PC-9 (cell line): ENCODE measurements around the gene PIK3R2. TPM values are rescaled to one million over a fixed set of nuclear protein-coding genes. Genes with fewer than 3 reads are reported as not detected.

Experiments
- BruUV-seq: library from RNA; stranded (reverse); fragments of 400-500 nt; replicated peaks from 2 replicates; lab custom pipeline; 2021; lab: Mats Ljungman, UMichigan
- CTCF ChIA-PET: fragments of 300-600 bp; sonication (Branson Sonifier 250); formaldehyde crosslinking; loops from one replicate; lab custom pipeline; 2022; ENCODE audit warnings: antibody characterized with exemption; lab: Charles Lee
- POLR2A ChIA-PET: fragments of 300-600 bp; sonication (Branson Sonifier 250); formaldehyde crosslinking; loops from one replicate; lab custom pipeline; 2022; ENCODE audit warnings: antibody characterized with exemption; ENCODE audit not compliant: unreplicated experiment; lab: Charles Lee
- DNase-seq, 2 experiments: peaks; one replicate each; pipeline versions ENCODE4 v3.0.0 to v3.0.0-alpha.2; 2015 to 2022; ENCODE audit warnings: mixed read lengths in 1 of 2
- H2AFZ ChIP-seq: fragments of 200-600 bp; sonication (generic); 2 replicates; pipeline ENCODE4 v1.8.1; 2017; ENCODE audit warnings: antibody characterized with exemption
- H3F3A ChIP-seq: fragments of 200-600 bp; sonication (generic); 2 replicates; pipeline ENCODE4 v1.8.1; 2017; ENCODE audit warnings: antibody characterized with exemption, mild to moderate bottlenecking, low read depth; ENCODE audit not compliant: insufficient read depth
- H3K27ac ChIP-seq: fragments of 200-600 bp; sonication (generic); 2 replicates; pipeline ENCODE4 v1.6.1; 2016; ENCODE audit warnings: mixed run types
- H3K27me3 ChIP-seq: fragments of 200-600 bp; sonication (generic); 2 replicates; pipeline ENCODE4 v1.6.1; 2016; ENCODE audit warnings: low read depth, mixed run types; ENCODE audit not compliant: insufficient read depth
- H3K36me3 ChIP-seq: fragments of 200-600 bp; sonication (generic); 2 replicates; pipeline ENCODE4 v1.6.1; 2016; ENCODE audit warnings: low read depth, mixed run types
- H3K4me1 ChIP-seq: fragments of 200-600 bp; sonication (generic); replicated peaks from 2 replicates; pipeline ENCODE4 v1.6.1; 2016; ENCODE audit warnings: mixed run types; ENCODE audit not compliant: insufficient read depth
- H3K4me2 ChIP-seq: fragments of 200-600 bp; sonication (generic); 2 replicates; pipeline ENCODE4 v1.6.1; 2017; ENCODE audit warnings: mixed run types
- H3K4me3 ChIP-seq: fragments of 200-600 bp; sonication (generic); 2 replicates; pipeline ENCODE4 v1.6.1; 2016; ENCODE audit warnings: mixed run types
- H3K79me2 ChIP-seq: fragments of 200-600 bp; sonication (generic); 2 replicates; pipeline ENCODE4 v1.6.1; 2017; ENCODE audit warnings: low read depth, mixed run types
- H3K9me2 ChIP-seq: fragments of 200-600 bp; sonication (generic); 2 replicates; pipeline ENCODE4 v1.8.1; 2017; ENCODE audit warnings: mild to moderate bottlenecking; ENCODE audit not compliant: insufficient read depth
- H3K9me3 ChIP-seq: fragments of 200-600 bp; sonication (generic); 2 replicates; pipeline ENCODE4 v1.8.1; 2016; ENCODE audit warnings: low read depth; ENCODE audit not compliant: insufficient read depth
- H4K20me1 ChIP-seq: fragments of 200-600 bp; sonication (generic); 2 replicates; pipeline ENCODE4 v1.8.1; 2017; ENCODE audit not compliant: insufficient read depth
- CTCF ChIP-seq: fragments of 200-600 bp; sonication (generic); conservative IDR thresholded peaks from 2 replicates; pipeline ENCODE4 v1.6.1; 2017; ENCODE audit warnings: mixed run types, antibody characterized with exemption, mild to moderate bottlenecking, moderate library complexity
- EZH2 ChIP-seq: fragments of 200-600 bp; sonication (generic); IDR thresholded peaks from 2 replicates; pipeline ENCODE4 v1.8.0; 2017; ENCODE audit warnings: antibody characterized with exemption, low read depth
- intact Hi-C: fragments of 100-400 bp; cut with micrococcal nuclease; formaldehyde crosslinking; loops from one replicate; pipeline ENCODE4 v1.10.0; 2022; ENCODE audit not compliant: unreplicated experiment
- total RNA-seq: library from RNA; stranded (reverse); gene quantifications from 2 replicates; pipeline ENCODE4 v1.2.3, GENCODE V29; 2021

The PIK3R2 gene
- total RNA-seq, 1 experiment from 2014 or later = 61.8 TPM

DNA sequence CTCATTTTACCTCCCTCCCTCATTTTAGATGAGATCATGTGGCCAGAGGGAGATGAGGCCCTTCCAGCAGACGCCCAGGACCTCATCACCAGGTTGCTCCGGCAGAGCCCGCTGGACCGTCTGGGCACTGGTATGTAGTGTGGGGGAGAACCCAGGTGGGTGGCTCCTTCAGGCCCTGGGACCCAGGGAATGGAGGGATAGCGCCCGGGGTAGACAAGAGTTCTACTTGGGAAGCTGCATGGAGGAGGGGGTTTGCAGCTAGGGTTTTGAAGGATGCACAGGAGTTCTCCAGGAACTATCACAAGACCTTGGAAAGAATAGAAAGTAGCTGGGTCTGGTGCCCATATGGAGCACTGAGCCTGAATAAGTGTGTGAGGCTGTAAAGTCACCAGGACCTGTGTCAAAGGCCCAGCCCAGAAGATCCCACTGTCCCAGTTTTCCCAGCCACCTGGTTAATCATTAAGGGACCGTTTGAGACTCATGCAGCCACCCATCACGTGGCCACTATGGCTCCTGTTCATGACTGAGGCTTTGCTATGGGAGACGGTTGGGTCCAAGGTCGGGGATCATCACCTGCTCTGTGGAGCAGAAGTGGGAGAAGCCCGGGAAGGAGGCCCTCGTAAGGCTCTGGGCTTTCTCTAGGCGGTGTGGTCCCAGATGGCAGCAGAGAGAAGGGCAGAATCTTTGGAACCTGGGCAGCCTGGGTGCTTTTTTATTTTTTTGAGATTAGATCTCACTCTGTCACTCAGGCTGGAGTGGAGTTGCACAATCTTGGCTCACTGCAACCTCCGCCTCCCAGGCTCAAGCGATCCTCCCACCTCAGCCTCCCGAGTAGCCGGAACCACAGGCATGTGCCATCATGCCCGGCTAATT lies 17.0 kb upstream of the PIK3R2 start:
- intact Hi-C loops = no loop called here

GRCh38 chr19:18137242-18137641 lies 15.7 kb upstream of the PIK3R2 start:
- H3K79me2 ChIP-seq = no peaks in the 10 kb centered on the region
- intact Hi-C loops = no loop called here
- no peaks in the 10 kb centered on the region for H3K9me2 ChIP-seq
- no peak overlapping the region for H3K27ac ChIP-seq
- no TSS peak for BruUV-seq
- H4K20me1 ChIP-seq = no peaks in the 10 kb centered on the region
- H3K9me3 ChIP-seq = no peaks in the 10 kb centered on the region
- H3K4me3 ChIP-seq = no peak overlapping the region
- no peaks in the 10 kb centered on the region for H3K4me1 ChIP-seq
- DNase-seq = no peak
- H3K27me3 ChIP-seq = no peaks in the 10 kb centered on the region
- no peak overlapping the region for H3K4me2 ChIP-seq
- H3K36me3 ChIP-seq = 0 out of 2 replicates have a peak, but pooled peaks cover 3% of the 10 kb centered on the region
- TF ChIP-seq EZH2 (no peak), CTCF (no peak)
- H2AFZ ChIP-seq = no peak overlapping the region
- H3F3A ChIP-seq = no peaks in the 10 kb centered on the region
- POLR2A ChIA-PET = no interaction called here
- CTCF ChIA-PET = no interaction called here

More for the DNA sequence above, 17.0 kb upstream of the PIK3R2 start:
- no peak overlapping the region for H2AFZ ChIP-seq
- no peaks in the 10 kb centered on the region for H4K20me1 ChIP-seq
- no peaks in the 10 kb centered on the region for H3F3A ChIP-seq
- no peak overlapping the region for H3K4me2 ChIP-seq
- no peaks in the 10 kb centered on the region for H3K79me2 ChIP-seq
- H3K4me3 ChIP-seq = no peak overlapping the region
- 0 out of 2 replicates have a peak, but pooled peaks cover 4% of the 10 kb centered on the region for H3K36me3 ChIP-seq
- H3K9me3 ChIP-seq = no peaks in the 10 kb centered on the region
- no peaks in the 10 kb centered on the region for H3K9me2 ChIP-seq
- TF ChIP-seq EZH2 (no peak), CTCF (no peak)
- H3K4me1 ChIP-seq = no peaks in the 10 kb centered on the region
- ChIA-PET POLR2A (no interaction called here), CTCF (no interaction called here)
- H3K27me3 ChIP-seq = no peaks in the 10 kb centered on the region
- no TSS peak for BruUV-seq
- DNase-seq = no peak
- no peak overlapping the region for H3K27ac ChIP-seq

DNA sequence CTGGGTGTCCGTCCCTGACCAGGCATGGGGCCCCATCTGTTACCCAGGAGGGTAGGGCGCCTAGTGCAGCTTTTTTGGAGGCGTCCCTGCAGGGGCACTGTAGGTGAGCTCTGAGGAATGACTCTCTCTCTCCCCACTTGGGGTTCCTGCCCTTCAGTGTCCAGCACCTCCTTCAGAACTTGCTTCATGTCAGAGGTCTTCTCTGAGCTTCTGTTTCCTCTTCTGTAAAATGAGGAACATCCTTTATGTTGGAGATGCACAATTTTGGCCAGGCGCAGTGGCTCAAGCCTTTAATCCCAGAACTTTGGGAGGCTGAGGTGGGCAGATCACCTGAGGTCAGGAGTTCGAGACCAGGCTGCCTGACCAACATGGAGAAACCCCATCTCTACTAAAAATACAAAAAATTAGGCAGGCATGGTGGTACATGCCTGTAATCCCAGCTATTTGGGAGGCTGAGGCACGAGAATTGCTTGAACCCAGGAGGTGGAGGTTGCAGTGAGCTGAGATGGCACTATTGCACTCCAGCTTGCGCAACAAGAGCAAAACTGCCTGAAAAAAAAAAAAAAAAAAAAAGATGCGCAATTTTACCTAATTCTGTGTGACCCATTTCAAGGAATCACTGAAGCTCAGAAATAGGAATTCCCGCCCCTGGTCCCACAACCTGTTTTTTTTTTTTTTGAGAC lies 15.2 kb upstream of the PIK3R2 start:
- H3K27me3 ChIP-seq = no peaks in the 10 kb centered on the region
- CTCF ChIA-PET = interaction anchor here (0.6 kb wide), 1 partner anchor 35 kb away, joined by 3 read pairs; no protein-coding TSS in a partner anchor
- intact Hi-C loops = no loop called here
- H3K9me2 ChIP-seq = no peaks in the 10 kb centered on the region
- no peaks in the 10 kb centered on the region for H3K4me1 ChIP-seq
- no peak overlapping the region for H3K4me2 ChIP-seq
- H3K36me3 ChIP-seq = no peaks in the 10 kb centered on the region
- POLR2A ChIA-PET = no interaction called here
- no peak overlapping the region for H3K27ac ChIP-seq
- no peaks in the 10 kb centered on the region for H3K9me3 ChIP-seq
- TF ChIP-seq CTCF (no peak), EZH2 (no peak)
- no peaks in the 10 kb centered on the region for H3F3A ChIP-seq
- BruUV-seq = no TSS peak
- no peak overlapping the region for H2AFZ ChIP-seq
- H3K79me2 ChIP-seq = no peaks in the 10 kb centered on the region
- no peaks in the 10 kb centered on the region for H4K20me1 ChIP-seq
- H3K4me3 ChIP-seq = no peak overlapping the region
- no peak for DNase-seq
